GM12864 (cell line): ENCODE measurements around the gene FTH1.
A peak's percentile ranks its signal among the peaks of the same experiment; 100 is the strongest.
"Not testable (repeated sequence)": the region's sequence is repeated elsewhere in the genome, so short reads cannot be mapped to it uniquely, and the experiment has no call there.

Source experiments
- DNase-seq: peaks from one replicate; pipeline ENCODE4 v3.0.0-alpha.2; 2011; ENCODE audit warnings: low read depth
- H3K4me3 ChIP-seq: 2 replicates; pipeline ENCODE4 v1.5.1; 2011; ENCODE audit warnings: mild to moderate bottlenecking, low read depth, low read length, control low read depth
- TF ChIP-seq, protein P1 (sequence below): IDR thresholded peaks from 2 replicates; pipeline ENCODE4 v1.5.1; 2011; ENCODE audit warnings: low read depth, mild to moderate bottlenecking, moderate library complexity, low read length, control low read depth, inconsistent platforms; ENCODE audit errors: missing control alignments

FTH1 gene

DNA sequence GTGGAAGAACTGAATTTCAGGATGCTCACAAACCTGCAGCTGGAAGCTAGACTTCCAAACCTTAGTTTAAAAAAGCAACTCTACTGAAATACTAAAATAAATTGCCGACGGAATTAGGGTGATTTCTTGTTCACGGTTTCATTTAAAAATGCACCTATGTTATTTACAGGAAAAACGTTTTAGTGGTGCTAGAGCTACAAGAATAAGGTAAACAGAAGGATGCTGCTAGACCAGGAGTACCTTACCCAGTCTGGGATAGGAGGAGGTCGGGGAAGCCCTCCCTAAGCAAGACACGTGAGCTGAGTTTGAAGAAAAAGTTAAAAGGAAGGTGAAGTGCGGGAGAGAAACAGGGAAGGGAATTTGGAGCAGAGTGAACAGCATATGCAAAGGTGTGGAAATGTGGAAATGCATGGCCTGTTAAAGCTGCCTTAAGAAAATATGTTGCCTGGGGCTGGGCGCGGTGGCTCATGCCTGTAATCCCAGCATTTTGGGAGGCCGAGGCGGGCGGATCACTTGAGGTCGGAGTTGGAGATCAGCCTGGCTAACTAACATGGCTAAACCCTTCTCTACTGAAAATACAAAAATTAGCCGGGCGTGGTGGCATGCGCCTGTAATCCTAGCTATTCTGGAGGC lies 1.4 kb upstream of the FTH1 start:
- no peak for DNase-seq
- TF ChIP-seq, protein P1, sequence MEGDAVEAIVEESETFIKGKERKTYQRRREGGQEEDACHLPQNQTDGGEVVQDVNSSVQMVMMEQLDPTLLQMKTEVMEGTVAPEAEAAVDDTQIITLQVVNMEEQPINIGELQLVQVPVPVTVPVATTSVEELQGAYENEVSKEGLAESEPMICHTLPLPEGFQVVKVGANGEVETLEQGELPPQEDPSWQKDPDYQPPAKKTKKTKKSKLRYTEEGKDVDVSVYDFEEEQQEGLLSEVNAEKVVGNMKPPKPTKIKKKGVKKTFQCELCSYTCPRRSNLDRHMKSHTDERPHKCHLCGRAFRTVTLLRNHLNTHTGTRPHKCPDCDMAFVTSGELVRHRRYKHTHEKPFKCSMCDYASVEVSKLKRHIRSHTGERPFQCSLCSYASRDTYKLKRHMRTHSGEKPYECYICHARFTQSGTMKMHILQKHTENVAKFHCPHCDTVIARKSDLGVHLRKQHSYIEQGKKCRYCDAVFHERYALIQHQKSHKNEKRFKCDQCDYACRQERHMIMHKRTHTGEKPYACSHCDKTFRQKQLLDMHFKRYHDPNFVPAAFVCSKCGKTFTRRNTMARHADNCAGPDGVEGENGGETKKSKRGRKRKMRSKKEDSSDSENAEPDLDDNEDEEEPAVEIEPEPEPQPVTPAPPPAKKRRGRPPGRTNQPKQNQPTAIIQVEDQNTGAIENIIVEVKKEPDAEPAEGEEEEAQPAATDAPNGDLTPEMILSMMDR = no peak
- peak overlapping the region; percentile 80; the same call in 1 of the 2 replicates for H3K4me3 ChIP-seq

DNA sequence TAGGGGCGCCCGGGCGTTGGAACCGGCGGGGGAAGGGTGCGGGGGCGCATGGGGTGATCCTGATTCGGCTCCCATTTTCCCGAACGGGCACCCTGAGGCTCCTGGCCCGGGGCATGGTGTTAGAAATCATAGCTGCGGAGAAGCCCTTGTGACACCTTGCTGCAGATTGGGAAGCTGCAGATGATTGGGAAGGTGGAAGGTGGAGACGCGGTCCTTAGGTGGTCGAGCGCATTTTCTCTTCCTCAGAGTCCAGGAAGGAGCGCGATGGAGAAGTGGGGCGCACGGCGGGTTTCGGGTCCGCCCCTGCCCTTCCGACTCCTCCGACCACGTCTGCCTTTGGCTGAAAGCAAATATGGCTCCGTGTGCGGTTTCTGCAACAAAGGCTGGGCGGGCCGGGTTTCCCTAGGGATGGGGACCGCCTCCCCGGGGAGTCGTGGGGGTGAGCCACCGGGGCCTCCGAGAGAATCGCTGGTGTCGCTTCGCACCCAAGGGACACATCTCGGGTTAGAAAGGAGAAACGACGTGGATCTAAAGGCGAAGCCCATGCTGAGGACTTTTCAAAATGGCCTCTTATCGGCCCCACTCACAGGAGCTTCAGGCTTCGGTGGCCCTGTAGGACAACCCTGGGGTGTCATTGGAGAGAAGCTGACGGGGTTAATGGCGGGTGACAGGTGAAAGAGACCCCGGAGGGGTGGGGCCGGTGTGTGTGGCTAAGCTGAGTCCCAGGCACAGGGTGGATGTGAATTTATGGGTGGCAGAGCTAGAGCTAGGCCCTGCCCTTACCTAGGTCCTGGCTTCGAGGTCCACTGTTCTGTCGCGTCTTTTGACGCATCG lies 707 bp upstream of the FTH1 start:
- TF ChIP-seq, protein P1 = no peak
- peak overlapping the region; percentile 80 for H3K4me3 ChIP-seq
- peak; percentile 42 for DNase-seq

DNA sequence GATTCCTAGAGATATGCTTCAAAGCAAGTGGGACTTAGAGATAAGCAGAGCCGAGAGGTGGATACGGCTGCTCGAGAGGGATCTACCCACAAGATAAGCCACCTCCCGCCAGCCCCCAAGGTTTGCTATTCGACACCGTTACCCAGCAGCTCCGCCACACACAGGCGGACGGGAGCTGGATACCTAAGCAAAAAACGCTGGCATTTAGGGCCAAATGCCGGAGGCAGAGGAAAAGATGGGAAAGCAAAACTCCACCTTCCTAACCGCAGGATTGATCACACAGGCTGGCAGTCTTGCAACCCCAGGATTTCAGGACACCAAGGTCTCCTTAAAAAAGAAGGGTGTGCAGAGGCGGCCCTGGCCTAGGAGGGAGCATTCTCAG lies 709 bp downstream of the FTH1 start:
- TF ChIP-seq, protein P1 = no peak
- DNase-seq = no peak
- peak overlapping the region; percentile 80 for H3K4me3 ChIP-seq

DNA sequence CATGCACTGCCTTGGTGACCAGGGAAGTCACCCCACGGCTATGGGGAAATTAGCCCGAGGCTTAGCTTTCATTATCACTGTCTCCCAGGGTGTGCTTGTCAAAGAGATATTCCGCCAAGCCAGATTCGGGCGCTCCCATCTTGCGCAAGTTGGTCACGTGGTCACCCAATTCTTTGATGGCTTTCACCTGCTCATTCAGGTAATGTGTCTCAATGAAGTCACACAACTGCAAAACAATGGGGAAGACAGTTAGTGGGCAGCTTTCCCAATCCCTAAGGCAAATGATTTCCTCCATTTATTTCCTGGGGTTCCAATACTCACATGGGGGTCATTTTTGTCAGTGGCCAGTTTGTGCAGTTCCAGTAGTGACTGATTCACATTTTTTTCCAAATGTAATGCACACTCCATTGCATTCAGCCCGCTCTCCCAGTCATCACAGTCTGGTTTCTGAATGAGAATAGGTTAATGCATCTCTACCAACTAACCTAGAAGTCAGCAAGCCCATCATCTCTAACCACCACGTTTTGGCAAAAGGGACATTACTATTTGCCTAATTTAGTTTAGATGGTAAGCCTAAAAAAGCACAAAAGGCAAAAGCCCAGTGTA lies 2.7 kb downstream of the FTH1 start:
- peak overlapping the region; percentile 80 for H3K4me3 ChIP-seq
- not testable (repeated sequence) for DNase-seq

DNA sequence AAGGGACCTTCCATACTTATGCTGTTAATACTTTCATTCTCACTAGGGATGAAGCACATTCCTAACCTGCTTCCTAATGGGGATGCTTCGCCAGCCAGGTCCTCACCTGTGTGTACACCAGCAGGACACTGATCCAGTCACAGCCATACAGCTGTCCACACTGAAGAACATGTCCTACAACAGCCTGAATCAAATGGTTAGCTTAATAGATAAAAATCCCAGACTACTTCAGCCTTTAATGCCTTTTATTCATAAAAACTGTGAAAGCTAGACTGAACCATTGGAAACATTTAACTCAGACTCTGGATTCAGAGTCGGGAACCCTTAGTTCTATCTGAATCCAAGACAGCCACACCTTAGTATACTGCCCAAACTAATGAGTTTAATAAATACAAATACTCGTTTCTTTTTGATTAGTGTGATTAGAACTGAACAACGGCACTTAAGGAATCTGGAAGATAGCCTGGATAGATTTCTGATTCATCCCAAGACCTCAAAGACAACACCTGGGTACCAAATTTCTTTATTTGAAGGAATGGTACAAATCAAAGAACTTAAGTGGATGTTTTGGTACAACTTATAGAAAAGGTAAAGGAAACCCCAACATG lies 3.3 kb downstream of the FTH1 start:
- DNase-seq = no peak
- H3K4me3 ChIP-seq = no peak overlapping the region
- TF ChIP-seq, protein P1 = no peak

DNA sequence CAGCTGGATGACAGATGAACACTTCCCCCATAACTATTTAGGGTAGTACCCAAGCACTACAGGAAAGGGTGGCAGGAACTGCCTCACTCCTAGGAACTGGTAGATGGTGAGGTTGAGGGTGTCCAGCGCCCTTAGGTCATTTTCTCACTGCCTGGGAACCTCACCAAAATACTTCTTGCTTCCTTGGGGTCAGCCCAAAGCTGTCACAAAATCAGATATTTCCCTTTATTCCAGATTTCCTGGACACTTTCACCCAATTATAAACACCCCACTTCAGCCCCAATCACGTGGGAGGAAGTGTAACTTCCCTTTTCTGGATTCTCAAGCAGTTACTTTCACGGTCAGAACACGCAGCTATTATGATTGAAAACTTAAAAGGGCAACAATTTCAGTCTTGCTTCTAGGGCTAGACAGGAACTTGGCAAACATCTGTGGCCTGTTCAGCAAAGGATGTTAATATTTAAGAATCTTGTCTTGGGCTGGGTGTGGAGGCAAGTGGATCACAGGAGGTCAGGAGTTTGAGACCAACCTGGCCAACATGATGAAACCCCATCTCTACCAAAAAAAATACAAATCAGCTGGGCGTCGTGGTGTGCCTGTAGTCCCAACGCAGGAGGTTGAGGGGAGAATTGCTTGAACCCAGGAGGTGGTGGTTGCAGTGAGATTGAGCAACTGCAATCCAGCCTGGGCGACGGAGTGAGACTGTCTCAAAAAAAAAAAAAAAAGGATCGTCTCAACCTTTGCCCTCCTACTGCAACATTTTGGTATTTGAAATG lies 4.0 kb downstream of the FTH1 start:
- H3K4me3 ChIP-seq = no peak overlapping the region
- peak; percentile 49 for DNase-seq
- TF ChIP-seq, protein P1 = no peak

DNA sequence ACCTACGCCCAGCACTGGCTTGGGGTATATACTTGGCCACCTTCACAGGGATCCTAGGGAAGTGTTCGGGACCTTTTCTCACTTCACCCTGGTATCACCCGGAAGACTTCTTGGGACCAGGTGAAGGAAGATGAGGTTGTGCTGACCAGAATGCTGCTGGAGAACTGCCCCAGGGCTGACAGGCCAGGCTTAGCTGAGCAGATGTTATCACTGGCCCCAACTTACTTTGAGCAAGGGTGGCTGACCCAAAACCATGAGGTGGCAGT lies 4.5 kb downstream of the FTH1 start:
- DNase-seq = no peak
- H3K4me3 ChIP-seq = no peak overlapping the region
- TF ChIP-seq, protein P1 = no peak
